Activated B cell treated with CpG ODN at 0.5 μM for 24 hours (primary cell): ENCODE data around the gene SMARCB1. TPM values are rescaled to one million over a fixed set of nuclear protein-coding genes. Genes with fewer than 3 reads are reported as not detected.
"Not testable (repeated sequence)": the region's sequence is repeated elsewhere in the genome, so short reads cannot be mapped to it uniquely, and the experiment has no call there.

ENCODE experiments used
- ATAC-seq: fragments of 200-7000 bp; cut with Tn5 transposase; one replicate; pipeline ENCODE4 v1.10.0; 2021; ENCODE audit warnings: low read depth, mild to moderate bottlenecking, moderate library complexity
- CTCF ChIA-PET: fragments of 350-600 bp; sonication (Branson Sonifier 250); formaldehyde crosslinking; loops from one replicate; lab custom pipeline; 2021; ENCODE audit warnings: antibody characterized with exemption; lab: Charles Lee
- POLR2A ChIA-PET: fragments of 350-600 bp; sonication (Branson Sonifier 250); formaldehyde crosslinking; loops from one replicate; lab custom pipeline; 2021; ENCODE audit warnings: antibody characterized with exemption; lab: Charles Lee
- DNase-seq: peaks from one replicate; pipeline ENCODE4 v3.0.0; 2022
- H3K27ac Mint-ChIP-seq: one replicate; pipeline ENCODE4 v1.8.0; 2020; ENCODE audit warnings: mixed read lengths
- H3K27me3 Mint-ChIP-seq: one replicate; pipeline ENCODE4 v1.8.0; 2021; ENCODE audit warnings: mixed read lengths
- H3K36me3 Mint-ChIP-seq: one replicate; pipeline ENCODE4 v1.8.0; 2021; ENCODE audit warnings: low read depth, mixed read lengths
- H3K4me1 Mint-ChIP-seq: one replicate; pipeline ENCODE4 v1.8.0; 2021; ENCODE audit warnings: mixed read lengths
- H3K4me3 Mint-ChIP-seq: one replicate; pipeline ENCODE4 v1.8.0; 2020; ENCODE audit warnings: mild to moderate bottlenecking, mixed read lengths
- H3K9me3 Mint-ChIP-seq: one replicate; pipeline ENCODE4 v1.8.0; 2020; ENCODE audit warnings: mixed read lengths
- intact Hi-C: fragments of 100-400 bp; cut with micrococcal nuclease; formaldehyde crosslinking; loops from one replicate; pipeline ENCODE4 v1.15.1; 2024
- total RNA-seq: library from RNA; stranded (reverse); gene quantifications from 2 replicates; pipeline ENCODE4 v1.2.3, GENCODE V29; 2022
- TF ChIP-seq, protein P1 (sequence below): fragments of 200-600 bp; IDR thresholded peaks from one replicate; pipeline ENCODE4 v1.8.0; 2022; ENCODE audit warnings: antibody characterized with exemption, mild to moderate bottlenecking

Gene SMARCB1
- total RNA-seq, 1 donor from 2014 or later = 161 TPM

DNA sequence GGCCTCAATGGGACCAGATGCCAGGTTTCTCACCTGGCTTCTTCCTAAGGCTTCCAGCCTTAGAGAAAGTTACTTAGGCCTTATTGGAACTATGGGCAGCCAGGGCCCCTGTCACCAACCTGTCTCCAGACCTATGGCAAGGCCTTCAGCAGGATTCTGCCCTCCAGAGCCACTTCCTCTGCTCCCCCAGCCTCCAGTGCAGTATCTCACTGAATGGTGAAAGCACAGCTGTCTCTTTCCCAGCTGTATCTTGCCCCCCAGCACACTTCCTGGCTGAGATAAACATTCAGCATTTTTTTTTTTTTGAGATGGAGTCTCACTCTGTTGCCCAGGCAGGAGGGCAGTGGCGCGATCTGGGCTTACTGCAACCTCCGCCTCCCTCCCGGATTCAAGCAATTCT lies 72.4 kb downstream of the SMARCB1 start:
- intact Hi-C loops = loop anchor here (5.0 kb wide), 2 partner anchors 33 to 53 kb away; partner anchors contain the start of gene MIF
- no peak overlapping the region for H3K4me3 Mint-ChIP-seq
- H3K27me3 Mint-ChIP-seq = no peaks in the 10 kb centered on the region
- ChIA-PET CTCF (interaction anchor here (0.9 to 3.0 kb wide), 3 partner anchors 10 to 88 kb away, joined by 3 to 16 read pairs (median 7); no protein-coding TSS in a partner anchor), POLR2A (interaction anchor here (1.0 to 3.3 kb wide), 3 partner anchors 22 to 105 kb away, joined by 3 to 84 read pairs (median 60); partner anchors contain the start of genes MIF, VPREB3 and ZNF70)
- H3K36me3 Mint-ChIP-seq = peaks cover 24% of the 10 kb centered on the region
- no peak overlapping the region for H3K27ac Mint-ChIP-seq
- TF ChIP-seq, protein P1, sequence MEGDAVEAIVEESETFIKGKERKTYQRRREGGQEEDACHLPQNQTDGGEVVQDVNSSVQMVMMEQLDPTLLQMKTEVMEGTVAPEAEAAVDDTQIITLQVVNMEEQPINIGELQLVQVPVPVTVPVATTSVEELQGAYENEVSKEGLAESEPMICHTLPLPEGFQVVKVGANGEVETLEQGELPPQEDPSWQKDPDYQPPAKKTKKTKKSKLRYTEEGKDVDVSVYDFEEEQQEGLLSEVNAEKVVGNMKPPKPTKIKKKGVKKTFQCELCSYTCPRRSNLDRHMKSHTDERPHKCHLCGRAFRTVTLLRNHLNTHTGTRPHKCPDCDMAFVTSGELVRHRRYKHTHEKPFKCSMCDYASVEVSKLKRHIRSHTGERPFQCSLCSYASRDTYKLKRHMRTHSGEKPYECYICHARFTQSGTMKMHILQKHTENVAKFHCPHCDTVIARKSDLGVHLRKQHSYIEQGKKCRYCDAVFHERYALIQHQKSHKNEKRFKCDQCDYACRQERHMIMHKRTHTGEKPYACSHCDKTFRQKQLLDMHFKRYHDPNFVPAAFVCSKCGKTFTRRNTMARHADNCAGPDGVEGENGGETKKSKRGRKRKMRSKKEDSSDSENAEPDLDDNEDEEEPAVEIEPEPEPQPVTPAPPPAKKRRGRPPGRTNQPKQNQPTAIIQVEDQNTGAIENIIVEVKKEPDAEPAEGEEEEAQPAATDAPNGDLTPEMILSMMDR = no peak
- H3K9me3 Mint-ChIP-seq = no peaks in the 10 kb centered on the region
- no peak for ATAC-seq
- no peak for DNase-seq
- peaks cover 22% of the 10 kb centered on the region for H3K4me1 Mint-ChIP-seq

GRCh38 chr22:23860187-23860586 lies 73.4 kb downstream of the SMARCB1 start:
- H3K4me3 Mint-ChIP-seq, H3K9me3 Mint-ChIP-seq, ATAC-seq, H3K27me3 Mint-ChIP-seq, DNase-seq, H3K27ac Mint-ChIP-seq, POLR2A ChIA-PET: not testable (repeated sequence)
- CTCF ChIA-PET = interaction anchor here (0.8 to 1.2 kb wide), 3 partner anchors 9 to 96 kb away, joined by 3 to 6 read pairs (median 4); partner anchors contain the start of gene MIF
- intact Hi-C loops = loop anchor here (5.0 kb wide), 1 partner anchor 97 kb away; no protein-coding TSS in a partner anchor
- Mint-ChIP-seq H3K4me1 (peaks cover 22% of the 10 kb centered on the region), H3K36me3 (peaks cover 24% of the 10 kb centered on the region)

DNA sequence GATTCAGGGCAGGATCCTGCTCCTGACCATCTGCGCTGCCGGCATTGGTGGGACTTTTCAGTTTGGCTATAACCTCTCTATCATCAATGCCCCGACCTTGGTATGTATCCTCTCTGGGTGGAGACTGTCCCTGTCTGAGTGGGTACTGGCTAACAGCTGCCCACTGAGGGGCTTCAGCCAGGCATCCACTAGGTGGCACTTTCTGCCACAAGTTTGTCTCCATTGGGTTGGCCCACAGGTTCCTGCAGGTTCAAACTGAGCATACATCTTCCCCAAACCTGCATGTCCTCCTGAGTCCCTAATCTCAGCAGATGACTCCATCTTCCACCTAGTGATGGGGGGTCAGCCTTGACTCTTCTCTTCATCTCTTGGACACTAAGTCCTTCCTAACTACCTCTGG lies 75.3 kb downstream of the SMARCB1 start:
- H3K27me3 Mint-ChIP-seq = no peaks in the 10 kb centered on the region
- peaks cover 36% of the 10 kb centered on the region for H3K36me3 Mint-ChIP-seq

DNA sequence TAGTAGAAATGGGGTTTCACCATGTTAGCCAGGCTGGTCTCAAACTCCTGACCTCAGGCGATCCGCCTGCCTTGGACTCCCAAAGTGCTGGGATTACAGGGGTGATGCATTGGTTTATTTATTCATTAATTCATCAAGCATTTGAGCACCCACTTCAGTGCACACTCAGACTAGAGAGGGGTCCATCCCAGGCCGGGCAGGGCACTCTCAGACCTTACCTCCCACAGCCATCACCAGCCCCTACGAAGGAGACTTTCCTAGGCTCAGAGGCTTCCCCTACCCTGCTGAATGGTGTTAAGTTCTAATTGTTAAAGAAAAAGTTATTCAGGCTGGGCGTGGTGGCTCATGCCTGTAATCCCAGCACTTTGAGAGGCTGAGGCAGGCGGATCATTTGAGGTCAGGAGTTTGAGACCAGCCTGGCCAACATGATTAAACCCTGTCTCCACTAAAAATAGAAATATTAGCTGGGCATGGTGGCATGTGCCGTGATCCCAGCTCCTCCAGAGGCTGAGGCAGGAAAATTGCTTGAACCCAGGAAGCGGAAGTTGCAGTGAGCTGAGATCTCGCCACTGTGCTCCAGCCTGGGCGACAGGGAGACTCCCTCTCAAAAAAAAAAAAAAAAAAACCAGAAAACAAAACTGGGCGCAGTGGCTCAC lies 77.9 kb downstream of the SMARCB1 start:
- ATAC-seq, H3K4me1 Mint-ChIP-seq, H3K4me3 Mint-ChIP-seq, DNase-seq, H3K27me3 Mint-ChIP-seq, H3K9me3 Mint-ChIP-seq, H3K27ac Mint-ChIP-seq: not testable (repeated sequence)
- ChIA-PET CTCF (interaction anchor here (1.2 kb wide), 1 partner anchor 29 kb away, joined by 3 read pairs; no protein-coding TSS in a partner anchor), POLR2A (interaction anchor here (0.6 kb wide), 1 partner anchor 52 kb away, joined by 11 read pairs; no protein-coding TSS in a partner anchor)
- H3K36me3 Mint-ChIP-seq = peaks cover 53% of the 10 kb centered on the region
- intact Hi-C loops = loop anchor here (5.0 kb wide), 1 partner anchor 93 kb away; no protein-coding TSS in a partner anchor

More for the DNA sequence above, 75.3 kb downstream of the SMARCB1 start:
- no peak overlapping the region for H3K4me3 Mint-ChIP-seq
- no peaks in the 10 kb centered on the region for H3K9me3 Mint-ChIP-seq
- TF ChIP-seq, protein P1 = no peak
- DNase-seq (no peak), ATAC-seq (no peak)
- H3K4me1 Mint-ChIP-seq = peaks cover 16% of the 10 kb centered on the region
- ChIA-PET POLR2A (interaction anchor here (0.6 kb wide), 1 partner anchor 190 kb away, joined by 3 read pairs; no protein-coding TSS in a partner anchor), CTCF (interaction anchor here (1.0 to 1.3 kb wide), 2 partner anchors 32 to 94 kb away, joined by 3 read pairs; no protein-coding TSS in a partner anchor)
- no peak overlapping the region for H3K27ac Mint-ChIP-seq
- intact Hi-C loops = loop anchor here (5.0 kb wide), 1 partner anchor 95 kb away; no protein-coding TSS in a partner anchor

GRCh38 chr22:23868580-23868979 lies 81.8 kb downstream of the SMARCB1 start:
- Mint-ChIP-seq H3K4me3 (no peak overlapping the region), H3K36me3 (peaks cover 51% of the 10 kb centered on the region), H3K4me1 (no peaks in the 10 kb centered on the region), H3K27me3 (no peaks in the 10 kb centered on the region), H3K27ac (no peak overlapping the region), H3K9me3 (no peaks in the 10 kb centered on the region)
- ChIA-PET POLR2A (no interaction called here), CTCF (no interaction called here)
- intact Hi-C loops = no loop called here
- ATAC-seq = no peak
- TF ChIP-seq, protein P1 = no peak
- DNase-seq = no peak

- H3K9me3 Mint-ChIP-seq = no peaks in the 10 kb centered on the region
- intact Hi-C loops = no loop called here
- ATAC-seq (no peak), DNase-seq (no peak)
- H3K36me3 Mint-ChIP-seq = peaks cover 63% of the 10 kb centered on the region
- ChIA-PET CTCF (no interaction called here), POLR2A (no interaction called here)
- H3K27me3 Mint-ChIP-seq = no peaks in the 10 kb centered on the region
- H3K4me3 Mint-ChIP-seq = no peak overlapping the region
- H3K4me1 Mint-ChIP-seq = peaks cover 3% of the 10 kb centered on the region
- TF ChIP-seq, protein P1 = no peak
- H3K27ac Mint-ChIP-seq = no peak overlapping the region
These were observed 88.1 kb downstream of the SMARCB1 start for GRCh38 chr22:23874871-23875270.
